GM19239 (cell line): ENCODE data around the gene DPM2.

ENCODE experiments used
- DNase-seq: peaks from one replicate; pipeline ENCODE4 v3.0.0; 2011; ENCODE audit warnings: low spot score; ENCODE audit not compliant: insufficient read length
- FAIRE-seq: peaks from 2 replicates; lab custom pipeline; 2011; peaks lifted over from hg19 to GRCh38; lab: Jason Lieb, UNC

DPM2 gene

DNA sequence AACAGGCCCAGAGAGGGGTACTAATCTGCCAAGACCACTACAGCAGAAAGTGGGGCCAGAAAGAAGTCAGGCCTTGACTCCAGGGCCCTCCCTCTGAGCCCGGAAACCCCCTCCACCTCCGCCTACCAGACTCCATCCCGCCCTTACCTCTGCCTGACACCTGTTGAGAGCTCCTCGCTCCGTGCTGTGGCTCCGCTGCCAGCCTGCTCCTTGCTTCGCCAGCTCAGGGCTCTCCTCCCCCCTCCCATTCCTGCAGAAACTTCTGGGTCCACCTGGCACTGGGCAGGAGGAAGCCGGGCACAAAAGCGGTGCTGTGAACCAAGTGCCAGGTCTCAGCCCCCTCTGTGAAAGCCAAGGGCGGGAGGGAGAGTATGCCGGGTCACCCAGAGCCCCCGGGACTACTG, 31.9 kb downstream of the DPM2 start:
- peak; percentile 87 for FAIRE-seq
- no peak for DNase-seq

DNA sequence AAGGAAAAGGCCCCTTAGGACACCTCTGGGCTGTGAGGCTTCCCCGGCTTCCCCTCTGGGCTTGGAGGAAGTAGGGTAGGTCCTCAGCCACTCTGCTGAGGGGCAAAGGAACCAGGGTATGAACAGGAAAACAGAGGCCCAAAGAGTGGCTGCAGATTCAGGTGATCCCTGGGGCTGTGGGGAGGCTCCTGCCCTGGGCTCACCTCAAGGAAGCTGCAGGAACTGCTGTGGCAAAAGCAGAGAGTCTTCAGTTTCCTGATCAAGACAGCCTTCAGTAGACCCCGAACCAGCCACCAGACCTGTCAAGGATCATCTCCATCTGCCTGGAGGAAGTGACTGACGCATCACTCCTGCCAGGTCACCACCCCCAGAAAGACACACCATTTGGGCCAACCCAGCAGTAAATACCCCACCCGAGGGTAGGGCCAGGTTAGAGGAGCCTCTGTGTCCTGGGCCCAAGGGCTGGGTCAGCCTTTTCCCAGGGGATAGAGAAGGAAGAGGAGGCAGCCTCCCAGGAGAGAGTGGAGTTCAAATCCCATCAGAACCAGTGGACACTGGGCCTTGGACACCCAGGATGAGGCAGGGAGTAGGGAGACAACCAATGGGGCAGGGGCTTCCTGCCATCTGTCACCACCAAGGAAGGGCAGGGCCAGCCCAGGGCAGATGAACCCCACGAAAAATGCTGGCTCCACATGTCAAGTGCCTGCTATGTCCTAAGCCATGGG, 32.5 kb downstream of the DPM2 start:
- DNase-seq (no peak), FAIRE-seq (peak; percentile 82)

GRCh38 chr9:127904561-127905003, 33.1 kb downstream of the DPM2 start:
- FAIRE-seq (peak; percentile 65), DNase-seq (no peak)

GRCh38 chr9:127903557-127904475, 33.8 kb downstream of the DPM2 start:
- FAIRE-seq: peak; percentile 82
- peak; percentile 60 for DNase-seq

DNA sequence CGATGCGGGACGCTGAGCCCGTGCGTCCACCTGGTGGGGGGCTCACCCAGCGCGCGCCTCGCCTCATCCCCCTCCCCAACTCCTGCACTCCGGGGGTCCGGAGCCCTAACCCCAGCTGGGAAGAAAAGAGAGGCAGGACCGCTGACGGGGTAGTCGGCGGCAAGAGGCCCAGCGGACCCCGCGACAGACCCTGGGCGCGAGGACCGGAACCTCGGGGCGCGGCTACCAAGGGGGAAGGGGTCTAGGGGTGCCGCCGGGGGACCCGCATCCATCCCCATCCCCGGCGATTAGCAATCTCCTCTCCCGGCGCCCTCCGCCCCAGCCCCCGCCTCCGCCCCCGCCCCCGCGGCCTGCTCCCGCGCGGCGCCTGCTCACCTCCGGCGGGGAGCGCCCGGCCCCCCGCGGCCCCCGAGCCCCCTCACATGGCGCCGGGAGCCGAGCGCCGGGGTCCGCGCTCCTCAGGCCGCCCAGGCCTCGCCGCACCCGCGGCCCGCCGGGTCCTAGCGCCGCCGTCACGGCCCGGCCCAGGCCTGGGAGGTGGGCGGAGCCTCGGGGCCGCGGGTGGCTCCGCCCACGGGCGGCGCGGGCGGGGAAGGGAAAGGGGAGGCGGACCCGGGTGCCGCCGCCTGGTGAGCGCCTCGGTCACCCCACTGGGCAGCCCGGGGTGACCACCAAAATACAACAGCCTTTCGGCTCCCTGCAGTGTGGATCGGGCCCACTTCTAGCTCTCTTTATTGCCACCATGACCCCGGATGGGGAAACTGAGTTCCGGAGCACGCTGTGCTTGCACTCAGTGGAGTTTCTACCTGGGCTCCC, 38.3 kb downstream of the DPM2 start, which contains the start of gene ST6GALNAC6:
ST6GALNAC6 (minus strand) TSS at position 476 of the 816 bp plus-strand sequence. CDS start 1,622 bp downstream, outside the sequence.
- no peak for FAIRE-seq
- DNase-seq: peak; percentile 93

- DNase-seq: no peak
- FAIRE-seq: no peak
These were observed 39.1 kb downstream of the DPM2 start for GRCh38 chr9:127898433-127899127.

DNA sequence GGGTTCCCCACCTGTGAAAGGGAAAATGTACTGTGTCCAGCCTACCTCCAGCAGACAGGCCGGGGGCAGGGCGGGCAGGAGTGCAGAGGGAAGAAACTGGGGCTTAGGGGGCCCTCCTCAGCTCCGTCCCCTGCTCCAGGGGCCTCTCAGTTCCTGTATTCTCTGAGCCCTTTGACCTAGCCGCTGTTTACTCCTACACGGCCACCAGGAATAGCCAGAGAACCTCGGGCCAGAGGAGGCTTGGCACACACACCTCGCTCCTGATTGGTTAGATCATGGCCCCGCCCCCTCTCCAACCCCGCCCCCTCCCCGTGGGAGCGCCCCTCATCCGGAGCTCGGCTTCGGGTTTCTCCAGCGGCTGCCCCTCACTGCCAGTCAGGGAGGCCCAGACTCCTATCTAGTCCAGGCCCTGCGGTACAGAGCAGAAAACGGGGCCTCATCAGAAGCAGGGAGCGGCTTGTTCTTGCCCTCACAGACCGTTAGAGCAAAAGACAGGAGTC, 40.4 kb downstream of the DPM2 start:
- FAIRE-seq (no peak), DNase-seq (peak; percentile 56)

- FAIRE-seq (no peak), DNase-seq (no peak)
These were observed 41.1 kb downstream of the DPM2 start for GRCh38 chr9:127896395-127897192.

DNA sequence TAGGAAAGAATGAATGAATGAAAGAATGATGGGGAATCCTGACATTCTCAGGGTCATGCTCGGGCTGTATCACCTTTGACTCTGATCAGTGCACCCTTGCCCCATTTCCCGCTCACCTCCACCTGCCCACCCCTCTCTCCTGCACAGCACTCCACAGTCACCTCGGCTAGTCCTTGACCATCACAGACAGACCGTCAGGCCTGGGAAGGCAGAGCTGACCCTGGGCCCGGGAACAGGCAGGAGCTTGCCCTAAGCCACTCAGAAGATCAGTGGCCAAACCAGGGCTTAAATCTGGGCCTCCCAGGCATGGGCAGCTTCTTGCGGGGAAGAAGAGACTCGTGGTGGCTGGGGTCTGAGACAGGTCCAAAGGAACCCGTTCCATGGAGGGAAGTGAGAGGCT, 41.8 kb downstream of the DPM2 start:
- FAIRE-seq (no peak), DNase-seq (no peak)

GRCh38 chr9:127893392-127893791, 44.3 kb downstream of the DPM2 start:
- no peak for DNase-seq
- no peak for FAIRE-seq

DNA sequence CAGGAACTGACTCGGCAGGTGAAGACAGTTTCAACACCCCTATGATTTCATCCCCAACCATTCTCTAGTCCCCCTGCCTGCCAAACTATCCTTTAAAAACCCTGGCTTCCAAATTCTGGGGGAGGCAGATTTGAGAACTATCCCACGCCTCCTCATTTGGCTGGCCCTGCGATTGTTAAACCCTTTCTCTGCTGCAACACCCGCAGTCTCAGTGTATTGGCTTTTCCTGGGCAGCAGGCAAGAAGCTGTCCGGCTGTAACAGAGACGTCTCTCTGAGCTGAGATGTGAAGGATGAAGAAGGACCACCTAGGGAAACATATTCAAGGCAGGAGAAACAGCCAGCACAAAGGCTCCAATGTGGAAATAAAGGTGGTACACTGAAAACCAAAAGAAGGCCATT, 44.8 kb downstream of the DPM2 start:
- FAIRE-seq: no peak

GRCh38 chr9:127890053-127890452, 47.6 kb downstream of the DPM2 start:
- no peak for DNase-seq
- no peak for FAIRE-seq

More for the DNA sequence above, 44.8 kb downstream of the DPM2 start:
- no peak for DNase-seq

DNA sequence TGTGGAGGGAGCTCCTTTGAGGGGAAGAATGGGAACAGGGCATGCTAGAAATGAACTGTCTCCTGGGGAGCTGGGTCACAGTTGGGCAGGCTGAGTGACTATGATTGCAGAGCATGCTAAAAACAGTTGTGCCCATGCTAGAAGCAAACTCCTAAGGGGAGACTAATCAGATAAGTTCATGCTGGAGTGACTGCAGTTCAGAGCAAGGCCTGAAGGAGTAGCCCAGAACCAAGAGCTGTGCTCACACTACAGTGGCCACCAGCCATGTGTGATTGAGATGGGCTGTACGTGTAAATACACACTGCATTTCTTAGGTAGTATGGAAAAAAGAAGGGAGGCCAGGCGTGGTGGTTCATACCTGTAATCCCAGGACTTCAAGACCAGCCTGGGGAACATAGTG, 49.9 kb downstream of the DPM2 start:
- DNase-seq: no peak

GRCh38 chr9:127886401-127886972, 51.2 kb downstream of the DPM2 start:
- DNase-seq (no peak), FAIRE-seq (no peak)

More for the DNA sequence above, 49.9 kb downstream of the DPM2 start:
- no peak for FAIRE-seq

GRCh38 chr9:127885508-127886281, 52.0 kb downstream of the DPM2 start:
- no peak for FAIRE-seq
- no peak for DNase-seq
